WTC11 (cell line): ENCODE measurements around the gene HJURP. TPM values are rescaled to one million over a fixed set of nuclear protein-coding genes. Genes with fewer than 3 reads are reported as not detected.

Experiments used
- ATAC-seq: fragments of 200-7000 bp; cut with Tn5 transposase; 2 replicates; pipeline ENCODE4 v1.10.0; 2021; ENCODE audit warnings: mild to moderate bottlenecking, moderate library complexity
- CTCF ChIA-PET: fragments of 300-600 bp; sonication (Branson Sonifier 250); formaldehyde crosslinking; loops from one replicate; lab custom pipeline; 2021; ENCODE audit warnings: antibody characterized with exemption; lab: Charles Lee
- POLR2A ChIA-PET: fragments of 350-600 bp; sonication (Branson Sonifier 250); formaldehyde crosslinking; loops from one replicate; lab custom pipeline; 2021; ENCODE audit warnings: antibody characterized with exemption; lab: Charles Lee
- DNase-seq: peaks from one replicate; pipeline ENCODE4 v3.0.0; 2021; ENCODE audit warnings: low spot score
- H3K27ac Mint-ChIP-seq: 2 replicates; pipeline ENCODE4 v1.8.0; 2021; ENCODE audit warnings: mixed read lengths
- H3K27me3 Mint-ChIP-seq: 2 replicates; pipeline ENCODE4 v1.8.0; 2021; ENCODE audit warnings: low read depth, mild to moderate bottlenecking, moderate library complexity, mixed read lengths
- H3K36me3 Mint-ChIP-seq: 2 replicates; pipeline ENCODE4 v1.8.0; 2021; ENCODE audit warnings: mixed read lengths
- H3K4me1 Mint-ChIP-seq: 2 replicates; pipeline ENCODE4 v1.8.0; 2022; ENCODE audit warnings: mixed read lengths
- H3K4me3 Mint-ChIP-seq: 2 replicates; pipeline ENCODE4 v1.8.0; 2021; ENCODE audit warnings: mild to moderate bottlenecking, moderate library complexity, mixed read lengths
- H3K9me3 Mint-ChIP-seq: 2 replicates; pipeline ENCODE4 v1.8.0; 2021; ENCODE audit warnings: mixed read lengths
- AR ChIP-seq: fragments of 250-450 bp; sonication (Bioruptor Pico); IDR thresholded peaks from 2 replicates; pipeline ENCODE4 v1.9.0; 2021; ENCODE audit warnings: mild to moderate bottlenecking
- ELF4 ChIP-seq: sonication (generic); formaldehyde crosslinking; IDR thresholded peaks from 2 replicates; pipeline ENCODE4 v1.8.1; 2022; ENCODE audit warnings: low read depth, mild to moderate bottlenecking, moderate library complexity, missing genetic modification reagents
- ERG ChIP-seq: fragments of 250-450 bp; sonication (Bioruptor Pico); IDR thresholded peaks from 2 replicates; pipeline ENCODE4 v1.8.0; 2021; ENCODE audit warnings: mild to moderate bottlenecking
- GTF2I ChIP-seq: fragments of 250-450 bp; sonication (Bioruptor Pico); conservative IDR thresholded peaks from 2 replicates; pipeline ENCODE4 v1.4.0; 2021; ENCODE audit warnings: mild to moderate bottlenecking
- MAX ChIP-seq: sonication (generic); formaldehyde crosslinking; IDR thresholded peaks from 2 replicates; pipeline ENCODE4 v1.8.0; 2022; ENCODE audit warnings: mild to moderate bottlenecking, missing genetic modification reagents
- MYBL2 ChIP-seq: sonication (generic); formaldehyde crosslinking; IDR thresholded peaks from 2 replicates; pipeline ENCODE4 v1.8.1; 2023; ENCODE audit warnings: mild to moderate bottlenecking, moderate library complexity, missing genetic modification reagents
- NR3C1 ChIP-seq: sonication (generic); formaldehyde crosslinking; conservative IDR thresholded peaks from 2 replicates; pipeline ENCODE4 v1.8.1; 2023; ENCODE audit warnings: low read depth, mild to moderate bottlenecking, missing genetic modification reagents
- PREB ChIP-seq: sonication (generic); formaldehyde crosslinking; IDR thresholded peaks from 2 replicates; pipeline ENCODE4 v1.8.1; 2022; ENCODE audit warnings: mild to moderate bottlenecking, missing genetic modification reagents, moderate library complexity, borderline replicate concordance
- PRRX2 ChIP-seq: fragments of 250-450 bp; sonication (Bioruptor Pico); IDR thresholded peaks from 2 replicates; pipeline ENCODE4 v1.8.0; 2021; ENCODE audit warnings: mild to moderate bottlenecking
- RELA ChIP-seq: sonication (generic); formaldehyde crosslinking; IDR thresholded peaks from 2 replicates; pipeline ENCODE4 v1.8.1; 2022; ENCODE audit warnings: missing genetic modification reagents, mild to moderate bottlenecking, borderline replicate concordance
- SOX15 ChIP-seq: fragments of 250-450 bp; sonication (Bioruptor Pico); IDR thresholded peaks from 2 replicates; pipeline ENCODE4 v1.9.0; 2021; ENCODE audit warnings: mild to moderate bottlenecking
- STAT6 ChIP-seq: sonication (generic); formaldehyde crosslinking; conservative IDR thresholded peaks from 2 replicates; pipeline ENCODE4 v1.8.1; 2023; ENCODE audit warnings: mild to moderate bottlenecking, low read depth, missing genetic modification reagents, moderate library complexity
- TCF7 ChIP-seq: sonication (generic); formaldehyde crosslinking; IDR thresholded peaks from 2 replicates; pipeline ENCODE4 v1.8.0; 2022; ENCODE audit warnings: mild to moderate bottlenecking, low read depth, missing genetic modification reagents, moderate library complexity
- TEAD1 ChIP-seq: sonication (generic); formaldehyde crosslinking; IDR thresholded peaks from 2 replicates; pipeline ENCODE4 v1.8.0; 2022; ENCODE audit warnings: mild to moderate bottlenecking, missing genetic modification reagents
- ZNF232 ChIP-seq: sonication (generic); formaldehyde crosslinking; IDR thresholded peaks from 2 replicates; pipeline ENCODE4 v1.8.0; 2022; ENCODE audit warnings: mild to moderate bottlenecking, missing genetic modification reagents
- ZNF263 ChIP-seq: sonication (generic); formaldehyde crosslinking; IDR thresholded peaks from 2 replicates; pipeline ENCODE4 v1.8.1; 2022; ENCODE audit warnings: low read depth, mild to moderate bottlenecking, moderate library complexity, missing genetic modification reagents
- ZNF512 ChIP-seq: sonication (generic); formaldehyde crosslinking; IDR thresholded peaks from 2 replicates; pipeline ENCODE4 v1.8.1; 2022; ENCODE audit warnings: missing genetic modification reagents, borderline replicate concordance
- total RNA-seq: library from RNA; stranded (reverse); gene quantifications from 3 replicates; pipeline ENCODE4 v1.2.3, GENCODE V29; 2021
- TF ChIP-seq, protein P1 (sequence below): sonication (generic); formaldehyde crosslinking; IDR thresholded peaks from 2 replicates; pipeline ENCODE4 v1.8.1; 2022; ENCODE audit warnings: low read depth, missing genetic modification reagents, borderline replicate concordance
- TF ChIP-seq, protein P2 (sequence below): sonication (generic); formaldehyde crosslinking; IDR thresholded peaks from 2 replicates; pipeline ENCODE4 v1.8.0; 2023; ENCODE audit warnings: missing genetic modification reagents, mild to moderate bottlenecking, borderline replicate concordance
- TF ChIP-seq, protein P3 (sequence below): sonication (generic); formaldehyde crosslinking; IDR thresholded peaks from 2 replicates; pipeline ENCODE4 v1.8.1; 2023; ENCODE audit warnings: mild to moderate bottlenecking, moderate library complexity, missing genetic modification reagents

HJURP gene
- total RNA-seq, 1 experiment from 2014 or later, result 83.7 TPM

GRCh38 chr2:233810385-233810784 is 44.0 kb downstream of the HJURP start:
- H3K36me3 Mint-ChIP-seq, result no peaks in the 10 kb centered on the region
- ATAC-seq (no peak), DNase-seq (no peak)
- H3K9me3 Mint-ChIP-seq, result peaks cover 11% of the 10 kb centered on the region
- ChIA-PET CTCF (no interaction called here), POLR2A (no interaction called here)
- H3K27ac Mint-ChIP-seq, result no peak overlapping the region
- H3K4me1 Mint-ChIP-seq, result no peaks in the 10 kb centered on the region
- TF ChIP-seq SOX15 (CRISPR knock-in tag), result no peak
- TF ChIP-seq TEAD1 (CRISPR knock-in tag), result no peak
- no peak for TF ChIP-seq RELA (CRISPR knock-in tag)
- TF ChIP-seq, protein P1, sequence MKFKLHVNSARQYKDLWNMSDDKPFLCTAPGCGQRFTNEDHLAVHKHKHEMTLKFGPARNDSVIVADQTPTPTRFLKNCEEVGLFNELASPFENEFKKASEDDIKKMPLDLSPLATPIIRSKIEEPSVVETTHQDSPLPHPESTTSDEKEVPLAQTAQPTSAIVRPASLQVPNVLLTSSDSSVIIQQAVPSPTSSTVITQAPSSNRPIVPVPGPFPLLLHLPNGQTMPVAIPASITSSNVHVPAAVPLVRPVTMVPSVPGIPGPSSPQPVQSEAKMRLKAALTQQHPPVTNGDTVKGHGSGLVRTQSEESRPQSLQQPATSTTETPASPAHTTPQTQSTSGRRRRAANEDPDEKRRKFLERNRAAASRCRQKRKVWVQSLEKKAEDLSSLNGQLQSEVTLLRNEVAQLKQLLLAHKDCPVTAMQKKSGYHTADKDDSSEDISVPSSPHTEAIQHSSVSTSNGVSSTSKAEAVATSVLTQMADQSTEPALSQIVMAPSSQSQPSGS (CRISPR knock-in tag), result no peak
- TF ChIP-seq MAX (CRISPR knock-in tag), result no peak
- no peak for TF ChIP-seq AR (CRISPR knock-in tag)
- no peak for TF ChIP-seq ERG (CRISPR knock-in tag)
- TF ChIP-seq TCF7, result no peak
- TF ChIP-seq NR3C1 (CRISPR knock-in tag), result no peak
- no peak for TF ChIP-seq MYBL2 (CRISPR knock-in tag)
- no peak for TF ChIP-seq ZNF512 (CRISPR knock-in tag)
- no peak for TF ChIP-seq GTF2I (CRISPR knock-in tag)
- no peak for TF ChIP-seq ZNF263
- TF ChIP-seq STAT6 (CRISPR knock-in tag), result no peak
- no peak for TF ChIP-seq ZNF232 (CRISPR knock-in tag)
- TF ChIP-seq, protein P2, sequence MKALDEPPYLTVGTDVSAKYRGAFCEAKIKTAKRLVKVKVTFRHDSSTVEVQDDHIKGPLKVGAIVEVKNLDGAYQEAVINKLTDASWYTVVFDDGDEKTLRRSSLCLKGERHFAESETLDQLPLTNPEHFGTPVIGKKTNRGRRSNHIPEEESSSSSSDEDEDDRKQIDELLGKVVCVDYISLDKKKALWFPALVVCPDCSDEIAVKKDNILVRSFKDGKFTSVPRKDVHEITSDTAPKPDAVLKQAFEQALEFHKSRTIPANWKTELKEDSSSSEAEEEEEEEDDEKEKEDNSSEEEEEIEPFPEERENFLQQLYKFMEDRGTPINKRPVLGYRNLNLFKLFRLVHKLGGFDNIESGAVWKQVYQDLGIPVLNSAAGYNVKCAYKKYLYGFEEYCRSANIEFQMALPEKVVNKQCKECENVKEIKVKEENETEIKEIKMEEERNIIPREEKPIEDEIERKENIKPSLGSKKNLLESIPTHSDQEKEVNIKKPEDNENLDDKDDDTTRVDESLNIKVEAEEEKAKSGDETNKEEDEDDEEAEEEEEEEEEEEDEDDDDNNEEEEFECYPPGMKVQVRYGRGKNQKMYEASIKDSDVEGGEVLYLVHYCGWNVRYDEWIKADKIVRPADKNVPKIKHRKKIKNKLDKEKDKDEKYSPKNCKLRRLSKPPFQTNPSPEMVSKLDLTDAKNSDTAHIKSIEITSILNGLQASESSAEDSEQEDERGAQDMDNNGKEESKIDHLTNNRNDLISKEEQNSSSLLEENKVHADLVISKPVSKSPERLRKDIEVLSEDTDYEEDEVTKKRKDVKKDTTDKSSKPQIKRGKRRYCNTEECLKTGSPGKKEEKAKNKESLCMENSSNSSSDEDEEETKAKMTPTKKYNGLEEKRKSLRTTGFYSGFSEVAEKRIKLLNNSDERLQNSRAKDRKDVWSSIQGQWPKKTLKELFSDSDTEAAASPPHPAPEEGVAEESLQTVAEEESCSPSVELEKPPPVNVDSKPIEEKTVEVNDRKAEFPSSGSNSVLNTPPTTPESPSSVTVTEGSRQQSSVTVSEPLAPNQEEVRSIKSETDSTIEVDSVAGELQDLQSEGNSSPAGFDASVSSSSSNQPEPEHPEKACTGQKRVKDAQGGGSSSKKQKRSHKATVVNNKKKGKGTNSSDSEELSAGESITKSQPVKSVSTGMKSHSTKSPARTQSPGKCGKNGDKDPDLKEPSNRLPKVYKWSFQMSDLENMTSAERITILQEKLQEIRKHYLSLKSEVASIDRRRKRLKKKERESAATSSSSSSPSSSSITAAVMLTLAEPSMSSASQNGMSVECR (CRISPR knock-in tag), result no peak
- TF ChIP-seq, protein P3, sequence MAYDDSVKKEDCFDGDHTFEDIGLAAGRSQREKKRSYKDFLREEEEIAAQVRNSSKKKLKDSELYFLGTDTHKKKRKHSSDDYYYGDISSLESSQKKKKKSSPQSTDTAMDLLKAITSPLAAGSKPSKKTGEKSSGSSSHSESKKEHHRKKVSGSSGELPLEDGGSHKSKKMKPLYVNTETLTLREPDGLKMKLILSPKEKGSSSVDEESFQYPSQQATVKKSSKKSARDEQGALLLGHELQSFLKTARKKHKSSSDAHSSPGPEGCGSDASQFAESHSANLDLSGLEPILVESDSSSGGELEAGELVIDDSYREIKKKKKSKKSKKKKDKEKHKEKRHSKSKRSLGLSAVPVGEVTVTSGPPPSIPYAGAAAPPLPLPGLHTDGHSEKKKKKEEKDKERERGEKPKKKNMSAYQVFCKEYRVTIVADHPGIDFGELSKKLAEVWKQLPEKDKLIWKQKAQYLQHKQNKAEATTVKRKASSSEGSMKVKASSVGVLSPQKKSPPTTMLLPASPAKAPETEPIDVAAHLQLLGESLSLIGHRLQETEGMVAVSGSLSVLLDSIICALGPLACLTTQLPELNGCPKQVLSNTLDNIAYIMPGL, result no peak
- TF ChIP-seq ELF4, result no peak
- TF ChIP-seq PREB (CRISPR knock-in tag), result no peak
- no peak for TF ChIP-seq PRRX2 (CRISPR knock-in tag)
- H3K4me3 Mint-ChIP-seq, result no peak overlapping the region
- H3K27me3 Mint-ChIP-seq, result no peaks in the 10 kb centered on the region; the same call in 1 of the 2 replicates
